HG03139 (cell line): ENCODE results near the gene MYL12B.
A peak's percentile ranks its signal among the peaks of the same experiment; 100 is the strongest.
"Not testable (repeated sequence)": the region's sequence is repeated elsewhere in the genome, so short reads cannot be mapped to it uniquely, and the experiment has no call there.

Source experiments
- ATAC-seq: cut with Tn5 transposase; IDR thresholded peaks from one replicate; pipeline ENCODE4 v1.9.1; 2021; ENCODE audit not compliant: unreplicated experiment

Gene MYL12B

DNA sequence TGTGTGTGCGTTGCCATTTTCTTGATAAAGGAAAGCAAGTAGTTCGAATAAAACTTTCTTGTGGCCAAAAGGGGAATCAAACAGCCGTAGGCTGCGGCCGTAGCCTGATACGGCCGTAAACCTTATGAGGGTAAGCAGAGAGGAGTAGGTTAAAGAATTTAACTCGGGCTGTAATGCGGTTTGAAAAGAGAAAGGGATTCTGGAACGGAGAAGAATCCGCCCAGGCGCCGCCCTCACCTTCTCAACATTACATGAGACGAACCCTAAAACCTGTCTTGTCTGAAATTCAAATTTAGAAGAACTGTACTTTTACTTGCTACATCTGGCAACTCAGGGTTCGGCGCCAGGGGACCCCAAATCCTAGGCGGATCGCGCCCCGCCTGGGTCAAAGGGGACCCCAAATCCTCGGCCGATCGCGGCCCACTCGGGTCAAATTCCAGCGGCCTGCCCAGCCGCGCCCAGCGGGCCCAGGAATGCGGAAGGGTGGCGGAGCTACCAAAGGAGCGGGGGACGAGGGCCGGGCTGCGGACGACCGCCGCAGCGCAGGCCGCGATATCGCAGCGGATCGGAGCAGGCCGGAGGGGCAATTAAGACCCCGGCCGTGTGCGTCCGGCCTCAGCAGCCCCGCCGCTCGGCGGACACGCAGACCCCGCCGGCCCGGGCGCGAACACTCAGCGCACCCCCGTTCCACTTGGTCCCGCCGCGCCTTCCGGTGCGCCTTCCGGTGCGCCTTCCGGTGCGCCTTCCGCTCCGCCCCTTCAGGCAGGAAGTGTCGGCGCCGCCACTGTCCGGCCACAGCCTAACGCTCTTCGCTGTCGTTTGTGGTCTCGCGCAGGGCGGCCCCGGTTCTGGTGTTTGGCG, at the start of gene MYL12B:
MYL12B (plus strand) TSS at position 761 of the 861 bp plus-strand sequence. CDS start 10,766 bp downstream, outside the sequence.
- peak; percentile 83 for ATAC-seq

- no peak for ATAC-seq
Measured at GRCh38 chr18:3212657-3213056, 49.3 kb upstream of the MYL12B start.

DNA sequence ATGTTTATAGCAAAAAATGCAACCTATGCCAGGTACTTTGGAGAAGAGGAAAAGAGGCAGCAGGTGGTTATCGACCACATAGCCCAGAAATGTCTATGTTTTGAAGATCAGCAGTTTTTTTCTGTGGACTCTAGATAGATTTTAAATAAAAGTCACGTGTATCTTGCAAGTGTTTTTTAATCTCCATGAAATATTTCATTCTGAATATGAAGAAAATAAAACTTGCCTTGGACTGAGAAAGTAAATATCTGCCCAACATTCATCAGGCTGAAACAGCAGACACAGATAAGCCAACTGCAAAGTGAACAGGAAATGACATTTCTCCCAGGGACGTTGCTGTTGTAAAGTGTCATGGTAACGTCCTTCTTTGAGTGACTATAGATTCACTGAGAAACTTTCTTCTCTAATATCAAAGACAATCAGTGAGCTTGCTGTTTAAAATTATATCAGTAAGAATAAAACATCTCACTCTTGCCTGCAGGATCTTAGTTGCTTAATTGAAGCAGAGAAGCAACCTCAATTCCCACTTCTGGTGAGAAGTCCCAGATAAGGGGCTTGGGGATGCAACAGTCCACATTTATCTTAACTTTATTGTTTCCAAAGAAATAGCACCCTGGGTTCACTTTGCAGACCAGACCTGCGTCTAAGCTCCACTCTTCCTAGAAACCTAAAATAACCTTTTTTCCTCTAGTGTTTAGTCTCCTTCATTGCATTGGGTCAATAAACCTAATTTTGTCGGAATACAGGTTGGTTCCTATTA, 48.5 kb upstream of the MYL12B start:
- ATAC-seq: no peak

- ATAC-seq: no peak
Measured at GRCh38 chr18:3214855-3215637, 46.9 kb upstream of the MYL12B start.

DNA sequence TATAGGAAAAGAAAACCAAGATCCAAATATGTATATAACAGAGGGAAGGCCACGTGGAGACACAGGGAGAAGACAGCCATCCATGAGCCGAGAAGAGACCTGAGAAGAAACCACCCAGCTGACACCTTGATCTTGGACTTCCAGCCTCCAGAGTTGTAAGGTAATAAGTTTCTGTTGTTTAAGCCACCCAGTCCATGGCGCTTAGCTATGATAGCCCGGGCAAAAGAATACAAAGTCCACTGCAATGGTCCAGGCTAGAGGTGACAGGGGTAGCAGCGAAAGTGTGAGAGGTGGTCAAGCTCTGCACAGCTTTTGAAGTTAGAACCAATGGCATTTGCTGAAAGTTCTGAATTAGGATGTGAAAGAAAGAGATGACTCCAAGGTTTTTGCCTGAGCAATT, 44.9 kb upstream of the MYL12B start:
- no peak for ATAC-seq

DNA sequence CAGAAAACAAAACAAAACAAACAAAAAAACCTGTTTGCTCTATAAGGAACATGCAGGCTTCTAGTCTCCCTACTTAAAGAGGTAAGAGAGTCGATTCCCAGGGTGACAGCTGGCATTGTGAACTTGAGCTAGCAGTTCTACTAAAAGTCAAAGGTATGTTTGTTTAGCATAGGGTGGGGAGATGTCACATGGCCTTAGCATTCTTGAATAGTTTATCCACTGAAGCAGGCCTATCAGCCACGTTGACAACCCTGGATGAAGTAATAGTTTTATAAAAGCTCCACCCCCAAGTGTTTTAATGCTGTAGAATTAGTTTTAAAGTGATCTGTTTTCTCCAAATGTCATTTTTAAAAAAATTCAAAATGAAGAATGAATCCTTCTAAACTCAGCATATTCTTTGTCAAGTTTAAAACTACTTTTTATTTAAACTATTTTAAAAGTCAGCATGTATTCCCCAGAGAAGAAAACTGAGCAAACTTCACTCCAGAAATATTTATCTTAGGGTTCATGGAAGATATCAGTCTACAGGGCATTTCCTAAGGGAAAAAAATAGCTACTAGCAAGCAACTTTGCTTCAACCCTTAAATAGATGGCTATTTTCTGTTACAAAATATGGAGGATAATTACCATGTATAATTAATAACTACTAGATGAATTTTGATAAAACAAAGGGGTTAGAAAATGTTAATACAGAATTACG, 43.8 kb upstream of the MYL12B start:
- ATAC-seq: no peak

- no peak for ATAC-seq
Measured at GRCh38 chr18:3218819-3219218, 43.1 kb upstream of the MYL12B start.

DNA sequence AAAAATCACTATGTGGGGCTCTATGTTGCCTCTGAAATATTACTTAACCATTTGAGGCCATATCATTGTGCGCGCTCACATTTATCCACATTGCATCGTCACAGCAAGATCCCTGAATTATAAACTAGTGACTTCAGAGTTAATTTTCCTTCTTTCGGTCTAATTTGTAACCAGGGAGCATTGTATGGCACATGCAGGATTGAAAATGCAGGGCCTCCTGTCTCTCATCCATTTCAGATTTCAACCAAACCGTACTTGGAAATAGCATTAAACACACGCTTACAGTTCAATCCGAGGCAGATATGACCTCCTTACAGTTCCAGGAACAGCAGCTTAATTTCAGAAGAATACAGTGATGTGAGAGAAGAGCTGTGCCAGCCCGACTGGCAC, 42.7 kb upstream of the MYL12B start:
- no peak for ATAC-seq

DNA sequence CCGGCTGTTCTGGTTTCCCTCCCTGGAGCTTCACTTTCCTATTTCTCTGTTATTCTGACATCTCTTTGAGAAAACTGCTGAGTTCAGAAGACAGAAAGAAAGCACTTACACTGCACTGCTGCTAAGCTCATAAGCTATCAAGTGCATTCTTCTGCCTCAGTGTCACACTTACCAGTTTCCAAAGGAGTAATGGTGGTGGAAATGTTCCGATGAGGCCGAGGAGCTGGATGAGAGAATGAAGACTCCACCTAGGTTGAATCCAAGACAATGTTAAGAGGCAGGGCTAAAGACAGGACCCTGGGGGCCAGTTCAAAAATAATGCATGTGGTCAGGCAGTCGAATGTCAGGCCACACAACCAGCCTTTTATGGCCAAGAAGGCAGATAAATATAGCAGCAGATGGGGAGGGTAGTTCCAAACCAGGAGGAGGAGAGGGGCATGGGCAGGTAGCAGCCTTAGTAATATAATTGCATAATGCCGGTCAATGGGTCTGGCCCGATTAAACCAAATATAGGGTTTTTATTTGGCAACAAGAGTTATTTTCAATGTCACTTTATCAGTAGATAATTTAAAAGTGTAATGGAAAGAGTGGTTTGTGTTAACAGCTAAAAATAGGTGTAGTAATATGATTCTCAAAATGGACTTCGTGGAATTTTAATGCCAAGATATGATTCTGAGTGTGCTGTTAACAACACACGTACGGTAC, 42.1 kb upstream of the MYL12B start, which contains the start of gene MYOM1:
MYOM1 (minus strand) TSS at position 338 of the 705 bp plus-strand sequence. CDS start 4,745 bp downstream, outside the sequence.
- no peak for ATAC-seq

- not testable (repeated sequence) for ATAC-seq
Measured at GRCh38 chr18:3220868-3221267, 41.1 kb upstream of the MYL12B start.

GRCh38 chr18:3221496-3221895, 40.4 kb upstream of the MYL12B start:
- ATAC-seq: no peak

GRCh38 chr18:3223356-3223755, 38.6 kb upstream of the MYL12B start:
- no peak for ATAC-seq

DNA sequence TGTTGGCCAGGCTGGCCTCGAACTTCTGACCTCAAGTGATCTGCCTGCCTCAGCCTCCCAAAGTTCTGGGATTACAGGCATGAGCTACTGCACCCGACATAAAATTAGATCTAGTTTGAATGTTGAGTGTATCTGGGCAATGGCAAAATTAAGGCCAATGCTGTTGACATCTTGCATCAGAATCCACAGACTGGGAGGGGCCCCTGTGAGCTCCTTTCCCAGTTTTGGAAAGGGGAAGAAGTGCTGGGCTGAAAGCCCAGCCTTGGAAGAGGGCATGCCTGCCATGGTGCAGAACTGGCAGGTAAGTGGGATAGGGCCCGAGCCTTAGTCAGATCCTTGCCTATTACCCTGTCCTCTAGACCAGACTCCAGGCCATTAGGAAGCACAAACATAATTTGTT, 37.7 kb upstream of the MYL12B start:
- no peak for ATAC-seq

GRCh38 chr18:3225588-3225987, 36.3 kb upstream of the MYL12B start:
- no peak for ATAC-seq

DNA sequence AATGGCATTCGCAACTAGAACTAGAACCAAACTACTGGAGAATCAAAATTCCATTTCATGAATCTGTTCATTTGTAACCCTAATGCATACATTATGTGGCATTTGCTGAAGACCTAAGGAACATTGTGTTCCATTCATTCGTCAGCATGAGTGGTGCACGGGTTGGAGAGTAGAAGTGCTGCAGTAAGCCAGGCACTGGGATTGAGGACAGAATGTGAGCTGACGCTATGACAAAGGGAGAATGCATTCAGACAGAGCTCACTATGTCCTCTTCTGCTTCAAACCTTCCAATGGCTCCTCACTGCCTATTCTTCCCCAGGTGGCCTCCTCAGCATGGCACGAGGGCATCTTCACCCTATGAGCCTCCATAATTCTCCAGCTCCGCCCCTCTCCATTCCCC, 35.9 kb upstream of the MYL12B start:
- ATAC-seq: no peak

GRCh38 chr18:3230401-3231334, 31.3 kb upstream of the MYL12B start:
- no peak for ATAC-seq

DNA sequence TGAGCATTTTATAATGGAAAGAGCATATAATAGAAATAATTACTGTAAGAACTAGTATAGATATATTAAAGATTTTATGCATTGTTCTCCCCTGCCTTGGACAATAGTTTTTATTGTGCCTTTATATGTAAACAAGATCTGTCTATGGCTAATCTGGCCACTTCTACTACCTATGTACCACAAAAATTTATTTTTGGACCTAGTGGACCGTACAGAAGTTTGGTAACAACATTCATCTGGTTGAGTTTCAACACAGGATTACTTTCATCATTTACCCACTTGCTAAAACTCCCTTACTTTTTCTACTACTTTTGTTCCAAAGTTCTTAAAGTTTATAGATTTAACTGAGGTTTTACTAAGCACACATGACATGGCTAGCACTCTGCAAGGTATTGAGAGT, 28.9 kb upstream of the MYL12B start:
- ATAC-seq: no peak

DNA sequence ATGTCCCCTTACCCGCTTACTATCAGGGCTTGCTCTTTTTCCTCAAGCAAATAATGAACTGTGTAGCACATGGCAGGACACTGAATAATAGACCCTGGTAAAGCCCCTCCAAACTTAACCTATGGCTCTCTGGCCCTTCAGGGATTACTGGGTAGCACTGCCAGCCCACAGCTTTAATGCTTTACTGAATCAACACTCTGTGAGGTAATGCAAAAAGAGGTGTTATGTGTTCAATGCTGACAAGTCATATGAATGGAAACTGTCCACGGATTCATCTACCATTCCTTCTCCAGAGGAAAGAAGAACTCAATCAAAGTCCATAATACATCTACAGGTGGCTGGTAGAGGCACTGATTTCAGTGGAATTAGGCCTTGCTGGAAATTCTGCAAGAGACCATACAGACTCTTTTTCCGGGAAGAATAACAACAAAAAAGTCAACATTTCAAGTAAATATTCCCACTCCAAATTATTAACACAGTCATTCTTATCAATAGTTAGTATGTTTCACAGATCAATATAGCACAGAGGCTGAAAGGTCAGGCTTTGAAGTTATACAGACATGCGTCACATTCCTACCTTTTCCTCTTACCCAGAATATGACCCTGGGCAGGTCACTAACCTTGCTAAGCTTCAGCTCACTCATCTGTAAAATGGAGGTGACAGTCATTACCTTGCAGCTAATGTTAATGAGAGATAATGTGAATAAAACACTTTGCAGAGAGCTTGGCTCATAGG, 28.3 kb upstream of the MYL12B start:
- ATAC-seq: no peak
